Measurements from ENCODE around the gene PICALM. TPM values are rescaled to one million over a fixed set of nuclear protein-coding genes. Genes with fewer than 3 reads are reported as not detected.

The PICALM gene
- total and polyA plus RNA-seq, 10 of the 15 experiments (the other 5 are each of a cell fraction or from before 2014, with no cell fraction given) = 4.3 to 150 (median 41.8) TPM

- TF ChIP-seq BACH1 (IDR thresholded peaks at IDR 0.05; ENCODE audit: borderline replicate concordance) = no peak
- no peak for TF ChIP-seq WRNIP1 (IDR thresholded peaks at IDR 0.05; ENCODE audit: borderline replicate concordance, low read depth, low read length)
- no peak for TF ChIP-seq MAX (IDR thresholded peaks at IDR 0.05; ENCODE audit: low read depth, low read length)
- TF ChIP-seq SMARCA5 (IDR thresholded peaks at IDR 0.05) = no peak
Observed at GRCh38 chr11:85965202-85965601, 103.7 kb downstream of the PICALM start (continued).

- no peak for TF ChIP-seq HDAC6 (IDR thresholded peaks at IDR 0.05; ENCODE audit: unreplicated experiment)
Observed at GRCh38 chr11:85961930-85962363, 106.9 kb downstream of the PICALM start.

More at GRCh38 chr11:85961930-85962363, 106.9 kb downstream of the PICALM start:
- H3K9me3 ChIP-seq (replicated peaks; ENCODE audit: control insufficient read depth, insufficient read depth, low read length) = no peaks in the 10 kb centered on the region
- in situ Hi-C loops (cut with MboI) = no loop called here
- H3K27me3 ChIP-seq (replicated peaks in 1 of 2; ENCODE audit: control insufficient read depth in 2 of 2, insufficient read depth in 2 of 2, low read length in 1 of 2) = no peaks in the 10 kb centered on the region
- H3K9ac ChIP-seq (ENCODE audit: control insufficient read depth, insufficient read depth, low read length) = no peak overlapping the region
- no TSS peak for BruUV-seq (replicated peaks)
- 97% methylated on average over 5 of the region's 5 CpGs for WGBS (ENCODE audit: insufficient coverage, insufficient replicate concordance, low lambda C conversion rate, missing lambda C conversion rate)
- peaks cover 7% of the 10 kb centered on the region for H3K4me1 ChIP-seq (ENCODE audit: control insufficient read depth, insufficient read depth, low read length)
- ATAC-seq (no peak), FAIRE-seq (no peak), DNase-seq (ENCODE audit: low read depth, low spot score) (no peak)
- ChIA-PET POLR2A (interaction anchor here (1.3 kb wide), 1 partner anchor 239 kb away, joined by 3 read pairs; no protein-coding TSS in a partner anchor), CTCF (interaction anchor here (0.6 to 1.6 kb wide), 8 partner anchors 12 to 330 kb away, joined by 3 read pairs; no protein-coding TSS in a partner anchor), RAD21 (ENCODE audit: unreplicated experiment) (interaction anchor here (1.3 kb wide), 1 partner anchor 15 kb away, joined by 4 read pairs; no protein-coding TSS in a partner anchor), SMC1A (ENCODE audit: uncharacterized antibody, unreplicated experiment) (interaction anchor here (0.7 to 2.4 kb wide), 7 partner anchors 13 to 353 kb away, joined by 3 to 7 read pairs (median 4); no protein-coding TSS in a partner anchor)
- H3K27ac ChIP-seq (ENCODE audit: control insufficient read depth, insufficient read depth) = no peak overlapping the region
- no peak overlapping the region for H3K4me3 ChIP-seq
- H3K4me2 ChIP-seq (ENCODE audit: control insufficient read depth, insufficient read depth) = no peak overlapping the region
- peaks cover 2% of the 10 kb centered on the region; the same call in 1 of the 2 replicates for H3K79me2 ChIP-seq (ENCODE audit: control insufficient read depth, insufficient read depth, low read length)
- peaks cover 2 to 29% of the 10 kb centered on the region in 2 experiments for H3K36me3 ChIP-seq (ENCODE audit: control insufficient read depth in 2 of 2, insufficient read depth in 2 of 2, low read length in 1 of 2)
- no peak overlapping the region for H2AFZ ChIP-seq (ENCODE audit: control insufficient read depth, low read depth, low read length)
- intact Hi-C loops (cut with micrococcal nuclease; ENCODE audit: unreplicated experiment) = no loop called here
- H4K20me1 ChIP-seq (ENCODE audit: control insufficient read depth, insufficient read depth) = no peaks in the 10 kb centered on the region

Measured in GM12878 (cell line).